CD8-positive, alpha-beta memory T cell (primary cell): Measurements from ENCODE around the gene AFF1. TPM values are rescaled to one million over a fixed set of nuclear protein-coding genes. Genes with fewer than 3 reads are reported as not detected.

Source experiments
- CTCF ChIA-PET: fragments of 350-600 bp; sonication (Branson Sonifier 250); formaldehyde crosslinking; loops from one replicate; lab custom pipeline; 2021; ENCODE audit warnings: antibody characterized with exemption; lab: Charles Lee
- POLR2A ChIA-PET: fragments of 350-600 bp; sonication (Branson Sonifier 250); formaldehyde crosslinking; loops from one replicate; lab custom pipeline; 2021; ENCODE audit warnings: antibody characterized with exemption; lab: Charles Lee
- DNase-seq, 5 donors: peaks; one replicate each; pipeline versions ENCODE4 v3.0.0 to v3.0.0-alpha.2; 2020 to 2022; ENCODE audit warnings: mixed read lengths in 1 of 5
- H3K27ac ChIP-seq: one replicate; pipeline ENCODE4 v1.7.0; 2013; ENCODE audit warnings: low read depth, mild to moderate bottlenecking, low read length, moderate library complexity
- H3K27me3 ChIP-seq: 2 replicates; pipeline ENCODE4 v1.7.0; 2013; ENCODE audit warnings: low read length, mild to moderate bottlenecking; ENCODE audit not compliant: insufficient read depth, poor library complexity, severe bottlenecking
- H3K36me3 ChIP-seq: 2 replicates; pipeline ENCODE4 v1.7.0; 2013; ENCODE audit warnings: mild to moderate bottlenecking, low read length, moderate library complexity; ENCODE audit not compliant: insufficient read depth
- H3K4me1 ChIP-seq: 2 replicates; pipeline ENCODE4 v1.7.0; 2013; ENCODE audit warnings: mild to moderate bottlenecking, low read length, moderate library complexity; ENCODE audit not compliant: insufficient read depth
- H3K4me3 ChIP-seq: 2 replicates; pipeline ENCODE4 v1.7.0; 2013; ENCODE audit warnings: mild to moderate bottlenecking, low read length
- H3K9me3 ChIP-seq: 2 replicates; pipeline ENCODE4 v1.7.0; 2013; ENCODE audit warnings: mild to moderate bottlenecking, low read length
- H3K27ac Mint-ChIP-seq, 8 donors: one replicate each; pipeline ENCODE4 v1.8.0; 2020 to 2021; ENCODE audit warnings: mixed read lengths in 8 of 8, mild to moderate bottlenecking in 6 of 8, inconsistent platforms in 3 of 8, moderate library complexity in 3 of 8
- H3K27me3 Mint-ChIP-seq, 2 donors: one replicate each; pipeline ENCODE4 v1.8.0; 2020 to 2021; ENCODE audit warnings: mixed read lengths in 2 of 2, mild to moderate bottlenecking in 1 of 2, moderate library complexity in 1 of 2
- H3K36me3 Mint-ChIP-seq, 3 donors: one replicate each; pipeline ENCODE4 v1.8.0; 2020 to 2021; ENCODE audit warnings: mixed read lengths in 3 of 3, inconsistent platforms in 1 of 3, mild to moderate bottlenecking in 1 of 3
- H3K4me1 Mint-ChIP-seq, 3 donors: one replicate each; pipeline ENCODE4 v1.8.0; 2020 to 2021; ENCODE audit warnings: mixed read lengths in 3 of 3, inconsistent platforms in 1 of 3, mild to moderate bottlenecking in 1 of 3
- H3K4me3 Mint-ChIP-seq, 7 donors: one replicate each; pipeline ENCODE4 v1.8.0; 2020 to 2021; ENCODE audit warnings: mixed read lengths in 7 of 7, mild to moderate bottlenecking in 6 of 7, moderate library complexity in 4 of 7, inconsistent platforms in 2 of 7
- H3K9me3 Mint-ChIP-seq, 5 donors: one replicate each; pipeline ENCODE4 v1.8.0; 2020 to 2022; ENCODE audit warnings: mixed read lengths in 5 of 5, mild to moderate bottlenecking in 3 of 5, moderate library complexity in 2 of 5, inconsistent platforms in 1 of 5
- polyA plus RNA-seq: library from polyadenylated mRNA; unstranded; fragments of 300-500 nt; fragmentation: Illumina TruSeq; gene quantifications from one replicate; pipeline ENCODE4 v1.2.3, GENCODE V29; 2021
- total RNA-seq, 2 experiments: library from RNA; stranded (reverse); gene quantifications; one replicate each; pipeline ENCODE4 v1.2.3, GENCODE V29; 2021

Gene AFF1
- total and polyA plus RNA-seq, 3 experiments from 2014 or later = 20.9 to 32.9 (median 29.7) TPM

DNA sequence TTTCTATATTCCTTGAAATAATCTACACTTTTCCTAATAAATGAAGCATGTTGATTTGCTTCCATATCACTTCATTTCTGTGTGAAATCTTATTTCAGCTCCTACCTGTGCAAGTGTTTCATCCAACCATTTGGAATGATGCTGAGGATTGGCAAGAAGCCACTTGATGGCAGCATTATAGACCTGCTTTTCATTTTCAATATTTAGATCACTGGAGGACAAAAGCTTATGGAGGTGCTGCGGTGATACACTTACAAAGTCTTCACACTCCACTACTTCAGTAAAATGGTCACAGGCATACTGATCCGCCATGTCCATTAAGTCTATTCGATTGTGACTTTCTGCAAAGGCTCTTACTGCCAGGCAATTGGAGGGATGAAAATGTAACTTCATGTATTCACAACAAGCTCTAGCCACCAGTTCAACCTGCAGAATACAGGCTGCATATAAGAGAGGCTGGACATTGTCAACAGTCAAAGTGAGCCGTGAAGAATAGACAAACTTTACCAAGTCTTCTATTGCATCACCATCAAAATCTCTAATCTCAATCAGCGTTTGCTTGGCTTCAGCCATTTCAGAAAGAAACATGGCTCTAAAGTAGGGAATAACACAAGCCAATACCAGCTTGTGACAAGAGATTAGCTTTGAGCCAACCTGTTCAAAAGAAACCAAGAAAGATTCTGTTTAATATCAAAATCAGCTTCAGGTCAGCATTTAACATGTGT lies 250.5 kb downstream of the AFF1 start:
- DNase-seq = no peak
- Mint-ChIP-seq H3K9me3 (no peaks in the 10 kb centered on the region), H3K27ac (no peak overlapping the region), H3K4me1 (peaks cover 0 to 5% (median 0%) of the 10 kb centered on the region in 3 donors), H3K4me3 (no peak overlapping the region), H3K27me3 (no peaks in the 10 kb centered on the region), H3K36me3 (peaks cover 3 to 5% (median 3%) of the 10 kb centered on the region in 3 donors)
- no peaks in the 10 kb centered on the region for H3K36me3 ChIP-seq
- H3K9me3 ChIP-seq = no peaks in the 10 kb centered on the region
- ChIA-PET CTCF (no interaction called here), POLR2A (no interaction called here)
- no peaks in the 10 kb centered on the region for H3K27me3 ChIP-seq
- no peaks in the 10 kb centered on the region for H3K4me1 ChIP-seq
- no peak overlapping the region for H3K4me3 ChIP-seq
- no peak overlapping the region for H3K27ac ChIP-seq

DNA sequence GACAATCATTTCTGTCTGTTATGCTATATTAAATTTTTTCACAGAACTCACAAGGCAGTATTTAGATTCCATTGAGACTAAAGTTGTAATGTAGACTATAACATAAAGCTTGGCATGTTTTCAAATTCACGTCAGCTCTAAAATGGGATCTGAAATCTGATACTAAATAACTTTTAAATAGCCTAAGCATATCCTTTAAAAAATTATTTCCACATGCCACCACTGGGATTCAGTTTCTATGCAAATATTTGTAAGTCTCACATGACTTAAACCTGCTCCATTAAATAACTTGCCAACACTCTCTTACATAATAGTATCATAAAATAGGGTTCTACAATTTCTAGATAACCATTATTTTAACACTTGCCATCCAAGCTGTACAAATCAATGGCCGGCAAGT lies 253.2 kb downstream of the AFF1 start:
- no peaks in the 10 kb centered on the region for H3K27me3 Mint-ChIP-seq
- Histone ChIP-seq H3K9me3 (no peaks in the 10 kb centered on the region), H3K4me3 (no peak overlapping the region), H3K27me3 (no peaks in the 10 kb centered on the region), H3K36me3 (no peaks in the 10 kb centered on the region), H3K27ac (no peak overlapping the region), H3K4me1 (no peaks in the 10 kb centered on the region)
- H3K4me1 Mint-ChIP-seq = peaks cover 0 to 5% (median 0%) of the 10 kb centered on the region in 3 donors
- CTCF ChIA-PET = no interaction called here
- peaks cover 0 to 4% (median 3%) of the 10 kb centered on the region in 3 donors for H3K36me3 Mint-ChIP-seq
- H3K27ac Mint-ChIP-seq = no peak overlapping the region
- H3K4me3 Mint-ChIP-seq = no peak overlapping the region
- H3K9me3 Mint-ChIP-seq = no peaks in the 10 kb centered on the region
- POLR2A ChIA-PET = no interaction called here
- no peak for DNase-seq

DNA sequence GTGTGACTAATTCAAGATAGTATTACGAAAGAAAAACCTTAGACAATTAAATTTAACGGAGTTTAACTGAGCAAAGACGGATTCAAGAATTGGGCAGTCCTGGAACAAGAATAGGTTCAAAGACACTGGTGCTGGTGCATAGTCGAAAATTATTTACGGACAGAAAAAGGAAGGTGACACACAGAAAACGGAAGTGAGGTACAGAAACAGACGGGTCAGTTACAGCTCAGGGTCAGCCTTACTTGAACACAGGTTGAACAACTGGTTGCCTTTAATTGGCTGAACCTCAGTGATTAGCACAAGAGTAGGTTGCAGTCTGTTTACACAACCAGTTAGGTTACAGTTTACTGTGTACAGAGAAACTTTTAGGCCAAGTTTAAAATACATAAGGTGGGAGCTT lies 254.1 kb downstream of the AFF1 start:
- Histone ChIP-seq H3K4me3 (no peak overlapping the region), H3K4me1 (no peaks in the 10 kb centered on the region), H3K36me3 (no peaks in the 10 kb centered on the region), H3K27ac (no peak overlapping the region), H3K27me3 (no peaks in the 10 kb centered on the region), H3K9me3 (no peaks in the 10 kb centered on the region)
- Mint-ChIP-seq H3K4me3 (no peak overlapping the region), H3K36me3 (peaks cover 0 to 4% (median 3%) of the 10 kb centered on the region in 3 donors), H3K4me1 (peaks cover 0 to 5% (median 0%) of the 10 kb centered on the region in 3 donors), H3K27ac (no peak overlapping the region), H3K27me3 (no peaks in the 10 kb centered on the region), H3K9me3 (no peaks in the 10 kb centered on the region)
- no peak for DNase-seq
- CTCF ChIA-PET = interaction anchor here (0.6 kb wide), 1 partner anchor 202 kb away, joined by 3 read pairs; the partner anchor contains the start of gene HSD17B11
- POLR2A ChIA-PET = no interaction called here

Other genes starting within 250 kb of the AFF1 start
- not detected for gene SLC10A6, start 85.6 kb upstream of the AFF1 start, total RNA-seq
- gene SLC10A6, start 85.6 kb upstream of the AFF1 start, polyA plus RNA-seq = not detected
- not detected for gene C4orf36, start 42.6 kb upstream of the AFF1 start, total RNA-seq
- gene C4orf36, start 42.6 kb upstream of the AFF1 start, polyA plus RNA-seq = not detected